ENCODE results near the gene MFSD2A.
"Not testable (repeated sequence)": the region's sequence is repeated elsewhere in the genome, so short reads cannot be mapped to it uniquely, and the experiment has no call there.

Gene MFSD2A

GRCh38 chr1:39969531-39970270 lies 14.8 kb downstream of the MFSD2A start:
- DNase-seq = no peak

GRCh38 chr1:39970274-39970673 lies 15.3 kb downstream of the MFSD2A start:
- no peak for DNase-seq

- no peak for DNase-seq
These were observed 16.2 kb downstream of the MFSD2A start for GRCh38 chr1:39971138-39971537.

- DNase-seq = no peak
These were observed 18.7 kb downstream of the MFSD2A start for GRCh38 chr1:39973503-39974135.

GRCh38 chr1:39976732-39977131 lies 21.8 kb downstream of the MFSD2A start:
- no peak for DNase-seq

- DNase-seq = no peak
These were observed 22.3 kb downstream of the MFSD2A start for GRCh38 chr1:39977202-39977601.

- DNase-seq = no peak
These were observed 24.7 kb downstream of the MFSD2A start for GRCh38 chr1:39979654-39980053.

- no peak for DNase-seq
These were observed 25.8 kb downstream of the MFSD2A start for GRCh38 chr1:39980555-39981313.

- DNase-seq = no peak
These were observed 26.4 kb downstream of the MFSD2A start for GRCh38 chr1:39981385-39981784.

GRCh38 chr1:39981945-39982344 lies 27.0 kb downstream of the MFSD2A start:
- DNase-seq = no peak

- DNase-seq = not testable (repeated sequence)
These were observed 29.5 kb downstream of the MFSD2A start for GRCh38 chr1:39984480-39984879.

GRCh38 chr1:39984951-39985350 lies 30.0 kb downstream of the MFSD2A start:
- DNase-seq = no peak

GRCh38 chr1:39987869-39988268 lies 32.9 kb downstream of the MFSD2A start:
- DNase-seq = no peak

GRCh38 chr1:39988618-39989343 lies 33.8 kb downstream of the MFSD2A start:
- no peak for DNase-seq

GRCh38 chr1:39990428-39990827 lies 35.5 kb downstream of the MFSD2A start:
- DNase-seq = no peak

- no peak for DNase-seq
These were observed 37.3 kb downstream of the MFSD2A start for GRCh38 chr1:39992234-39992633.

- DNase-seq = no peak
These were observed 37.9 kb downstream of the MFSD2A start for GRCh38 chr1:39992888-39993287.

GRCh38 chr1:39995973-39996393 lies 41.0 kb downstream of the MFSD2A start:
- no peak for DNase-seq

- no peak for DNase-seq
These were observed 41.6 kb downstream of the MFSD2A start for GRCh38 chr1:39996396-39997004.

GRCh38 chr1:40001456-40001855 lies 46.5 kb downstream of the MFSD2A start:
- no peak for DNase-seq

GRCh38 chr1:40003156-40004093 lies 48.5 kb downstream of the MFSD2A start:
- DNase-seq = no peak

GRCh38 chr1:40004857-40005256 lies 49.9 kb downstream of the MFSD2A start:
- DNase-seq = no peak
